ENCODE measurements around the gene CHM.
"Not testable (repeated sequence)": the region's sequence is repeated elsewhere in the genome, so short reads cannot be mapped to it uniquely, and the experiment has no call there.

The CHM gene

DNA sequence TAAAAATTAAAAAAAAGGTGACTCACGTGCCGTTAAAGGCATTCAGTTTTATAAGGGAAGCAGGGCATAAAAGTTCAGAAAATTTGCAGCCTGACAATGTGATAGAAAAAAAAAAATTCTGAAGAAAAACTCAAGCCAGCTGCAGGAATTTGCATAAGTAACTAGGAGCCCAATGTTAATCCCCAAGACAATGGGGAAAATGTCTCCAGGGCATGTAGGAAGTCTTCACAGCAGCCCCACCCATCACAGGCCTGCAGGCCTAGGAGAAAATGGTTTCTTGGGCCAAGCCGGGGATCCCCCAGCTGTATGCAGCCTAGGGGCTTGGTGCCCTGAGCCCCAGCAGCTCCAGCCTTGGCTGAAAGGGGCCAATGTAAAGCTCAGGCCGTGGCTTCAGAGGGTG is 31.2 kb downstream of the CHM start:
- TF ChIP-seq, protein P1, sequence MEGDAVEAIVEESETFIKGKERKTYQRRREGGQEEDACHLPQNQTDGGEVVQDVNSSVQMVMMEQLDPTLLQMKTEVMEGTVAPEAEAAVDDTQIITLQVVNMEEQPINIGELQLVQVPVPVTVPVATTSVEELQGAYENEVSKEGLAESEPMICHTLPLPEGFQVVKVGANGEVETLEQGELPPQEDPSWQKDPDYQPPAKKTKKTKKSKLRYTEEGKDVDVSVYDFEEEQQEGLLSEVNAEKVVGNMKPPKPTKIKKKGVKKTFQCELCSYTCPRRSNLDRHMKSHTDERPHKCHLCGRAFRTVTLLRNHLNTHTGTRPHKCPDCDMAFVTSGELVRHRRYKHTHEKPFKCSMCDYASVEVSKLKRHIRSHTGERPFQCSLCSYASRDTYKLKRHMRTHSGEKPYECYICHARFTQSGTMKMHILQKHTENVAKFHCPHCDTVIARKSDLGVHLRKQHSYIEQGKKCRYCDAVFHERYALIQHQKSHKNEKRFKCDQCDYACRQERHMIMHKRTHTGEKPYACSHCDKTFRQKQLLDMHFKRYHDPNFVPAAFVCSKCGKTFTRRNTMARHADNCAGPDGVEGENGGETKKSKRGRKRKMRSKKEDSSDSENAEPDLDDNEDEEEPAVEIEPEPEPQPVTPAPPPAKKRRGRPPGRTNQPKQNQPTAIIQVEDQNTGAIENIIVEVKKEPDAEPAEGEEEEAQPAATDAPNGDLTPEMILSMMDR (IDR thresholded peaks at IDR 0.05; ENCODE audit: low read depth, low read length): no peak
- in situ Hi-C loops (cut with HindIII; ENCODE audit: low sequenced_read_pairs): no loop called here
- H3K4me3 ChIP-seq (ENCODE audit: low read depth, low read length): no peak overlapping the region
- no peak for DNase-seq (ENCODE audit: low read depth, low spot score)

DNA sequence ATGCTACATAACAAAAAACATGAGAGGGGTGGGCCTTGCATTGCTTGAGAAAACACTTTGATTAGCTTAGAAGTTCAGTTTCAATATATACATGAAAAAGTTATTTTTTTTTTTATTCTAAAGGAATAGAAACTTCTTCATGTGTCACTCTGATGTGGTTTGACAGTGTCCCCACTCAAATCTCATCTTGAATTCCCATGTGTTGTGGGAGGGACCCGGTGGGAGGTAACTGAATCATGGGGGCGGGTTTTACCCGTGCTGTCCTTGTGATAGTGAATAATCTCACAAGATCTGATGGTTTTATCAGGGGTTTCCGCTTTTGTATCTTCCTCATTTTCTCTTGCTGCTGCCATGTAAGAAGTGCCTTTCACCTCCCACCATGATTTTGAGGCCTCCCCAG is 32.4 kb downstream of the CHM start:
- DNase-seq (ENCODE audit: low read depth, low spot score); H3K4me3 ChIP-seq (ENCODE audit: low read depth, low read length); in situ Hi-C loops (cut with HindIII; ENCODE audit: low sequenced_read_pairs): not testable (repeated sequence)

DNA sequence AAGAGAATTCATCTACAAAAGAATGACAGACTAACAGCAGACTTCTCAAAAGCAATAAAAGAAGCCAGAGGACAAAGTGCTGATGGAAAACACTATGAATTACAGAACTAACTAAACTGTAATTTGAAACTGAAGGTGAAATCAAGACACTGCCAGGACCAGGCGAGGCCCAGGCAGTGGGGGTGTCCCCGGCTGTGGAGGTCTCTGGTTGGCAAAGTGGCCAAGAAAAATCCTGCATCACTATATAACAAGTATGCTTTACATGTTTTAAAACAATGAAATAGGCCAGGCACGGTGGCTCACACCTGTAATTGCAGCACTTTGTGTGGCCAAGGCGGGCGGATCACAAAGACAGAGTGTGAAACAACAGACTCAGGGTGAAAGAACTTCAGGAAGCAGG is 32.9 kb downstream of the CHM start:
- TF ChIP-seq, protein P1 (IDR thresholded peaks at IDR 0.05; ENCODE audit: low read depth, low read length): no peak
- in situ Hi-C loops (cut with HindIII; ENCODE audit: low sequenced_read_pairs): no loop called here
- H3K4me3 ChIP-seq (ENCODE audit: low read depth, low read length): no peak overlapping the region
- DNase-seq (ENCODE audit: low read depth, low spot score): no peak

DNA sequence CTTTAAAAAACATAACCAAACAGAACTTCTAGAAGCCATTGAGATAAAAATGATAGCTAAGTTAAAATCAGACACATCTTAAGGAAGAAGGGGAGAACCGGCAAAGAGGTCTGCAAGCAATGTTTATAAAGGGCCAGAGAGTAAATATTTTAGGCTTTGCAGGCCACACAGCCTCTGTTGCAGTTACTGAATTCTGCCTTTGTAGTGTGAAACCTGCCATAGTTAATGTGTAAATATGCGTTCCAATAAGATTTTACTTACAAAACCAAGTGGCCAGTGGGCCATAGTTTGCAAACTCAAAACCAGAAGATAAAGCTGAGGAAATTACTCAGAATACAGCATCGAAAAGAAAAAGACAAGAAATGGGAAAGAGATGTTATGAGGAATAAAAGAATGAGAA is 33.6 kb downstream of the CHM start:
- in situ Hi-C loops (cut with HindIII; ENCODE audit: low sequenced_read_pairs): no loop called here
- no peak for DNase-seq (ENCODE audit: low read depth, low spot score)
- TF ChIP-seq, protein P1 (IDR thresholded peaks at IDR 0.05; ENCODE audit: low read depth, low read length): no peak
- no peak overlapping the region for H3K4me3 ChIP-seq (ENCODE audit: low read depth, low read length)

DNA sequence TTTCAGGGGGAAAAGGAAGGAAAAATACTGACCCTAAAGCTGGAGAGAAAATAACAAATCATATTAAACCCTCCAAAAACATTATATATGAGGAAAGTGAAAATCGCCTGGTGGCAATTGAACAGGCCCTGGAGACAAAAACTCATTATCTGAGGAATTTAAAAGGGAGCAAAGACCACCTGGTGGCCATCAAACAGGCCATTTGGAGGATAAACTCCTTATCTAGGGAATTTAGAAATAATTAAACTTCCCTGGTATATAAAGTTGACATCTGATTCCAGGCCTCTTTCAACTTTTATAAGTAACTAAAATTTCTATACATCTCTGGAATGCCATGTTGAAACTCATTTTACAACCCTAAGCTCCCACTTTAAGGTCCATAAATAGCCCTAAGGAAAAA is 35.2 kb downstream of the CHM start:
- DNase-seq (ENCODE audit: low read depth, low spot score): no peak
- TF ChIP-seq, protein P1 (IDR thresholded peaks at IDR 0.05; ENCODE audit: low read depth, low read length): no peak
- no peak overlapping the region for H3K4me3 ChIP-seq (ENCODE audit: low read depth, low read length)
- in situ Hi-C loops (cut with HindIII; ENCODE audit: low sequenced_read_pairs): no loop called here

DNA sequence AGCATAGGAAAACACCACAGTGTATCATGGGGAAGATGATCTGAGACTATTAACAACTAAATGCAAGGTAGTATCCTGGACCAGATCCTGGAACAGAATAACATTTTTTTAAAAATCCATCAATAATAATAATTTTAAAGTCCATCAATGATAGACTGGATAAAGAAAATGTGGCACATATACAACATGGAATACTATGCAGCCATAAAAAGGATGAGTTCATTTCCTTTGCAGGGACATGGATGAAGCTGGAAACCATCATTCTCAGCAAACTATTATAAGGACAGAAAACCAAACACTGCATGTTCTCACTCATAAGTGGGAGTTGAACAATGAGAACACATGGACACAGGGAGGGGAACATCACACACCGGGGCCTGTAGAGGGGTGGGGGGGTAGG is 37.6 kb downstream of the CHM start:
- in situ Hi-C loops (cut with HindIII; ENCODE audit: low sequenced_read_pairs); DNase-seq (ENCODE audit: low read depth, low spot score); H3K4me3 ChIP-seq (ENCODE audit: low read depth, low read length): not testable (repeated sequence)

DNA sequence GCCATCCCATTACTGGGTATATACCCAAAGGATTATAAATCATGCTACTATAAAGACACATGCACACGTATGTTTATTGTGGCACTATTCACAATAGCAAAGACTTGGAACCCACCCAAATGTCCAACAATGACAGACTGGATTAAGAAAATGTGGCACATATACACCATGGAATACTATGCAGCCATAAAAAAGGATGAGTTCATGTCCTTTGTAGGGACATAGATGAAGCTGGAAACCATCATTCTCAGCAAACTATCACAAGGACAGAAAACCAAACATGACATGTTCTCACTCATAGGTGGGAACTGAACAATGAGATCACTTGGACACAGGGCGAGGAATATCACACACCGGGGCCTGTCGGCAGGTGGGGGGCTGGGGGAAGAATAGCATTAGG is 39.5 kb downstream of the CHM start:
- in situ Hi-C loops (cut with HindIII; ENCODE audit: low sequenced_read_pairs); H3K4me3 ChIP-seq (ENCODE audit: low read depth, low read length); DNase-seq (ENCODE audit: low read depth, low spot score): not testable (repeated sequence)

DNA sequence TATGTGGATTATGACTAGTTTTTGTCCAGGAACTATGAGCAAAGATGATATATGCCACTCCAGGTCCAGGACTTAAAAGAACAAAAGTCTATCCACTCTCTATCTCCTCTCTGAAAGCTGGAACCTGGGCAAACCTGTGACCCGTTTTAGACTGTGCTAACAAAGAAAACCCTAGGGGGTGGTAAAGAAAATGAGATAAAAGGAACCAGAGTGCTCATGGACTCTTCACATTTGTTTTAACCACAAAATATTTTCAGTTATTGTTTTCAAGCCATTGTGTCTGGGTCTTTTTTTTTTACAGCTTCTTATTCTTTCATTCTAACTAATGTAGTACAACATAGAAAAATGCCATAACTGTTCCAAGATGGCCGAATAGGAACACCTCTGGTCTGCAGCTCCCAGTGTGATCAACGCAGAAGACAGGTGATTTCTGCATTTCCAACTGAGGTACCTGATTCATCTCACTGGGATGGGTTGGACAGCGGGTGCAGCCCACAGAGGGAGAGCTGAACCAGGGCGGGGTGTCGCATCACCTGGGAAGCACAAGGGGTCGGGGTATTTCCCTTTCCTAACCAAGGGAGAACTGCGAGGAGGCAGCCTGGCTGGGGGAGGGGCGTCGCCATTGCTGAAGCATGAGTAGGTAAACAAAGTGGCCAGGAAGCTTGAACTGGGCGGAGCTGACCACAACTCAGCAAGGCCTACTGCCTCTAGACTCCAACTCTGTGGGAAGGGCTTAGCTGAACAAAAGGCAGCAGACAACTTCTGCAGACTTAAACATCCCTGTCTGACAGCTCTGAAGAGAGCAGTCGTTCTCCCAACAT is 45.1 kb downstream of the CHM start:
- H3K4me3 ChIP-seq (ENCODE audit: low read depth, low read length): no peak overlapping the region
- peak; percentile 60 for DNase-seq (ENCODE audit: low read depth, low spot score)
- TF ChIP-seq, protein P1 (IDR thresholded peaks at IDR 0.05; ENCODE audit: low read depth, low read length): no peak
- in situ Hi-C loops (cut with HindIII; ENCODE audit: low sequenced_read_pairs): no loop called here
